ENCODE results near the gene DICER1.

The DICER1 gene

GRCh38 chr14:95121911-95122620 is 35.3 kb downstream of the DICER1 start:
- H3K4me3 ChIP-seq (ENCODE audit: low read depth, low read length): no peak overlapping the region
- TF ChIP-seq CTCF (IDR thresholded peaks at IDR 0.05; ENCODE audit: low read depth, low read length): no peak
- no peak for DNase-seq (ENCODE audit: low read depth, low spot score)
- in situ Hi-C loops (cut with HindIII; ENCODE audit: low sequenced_read_pairs): no loop called here

GRCh38 chr14:95119336-95119735 is 38.0 kb downstream of the DICER1 start:
- no peak overlapping the region for H3K4me3 ChIP-seq (ENCODE audit: low read depth, low read length)
- TF ChIP-seq CTCF (IDR thresholded peaks at IDR 0.05; ENCODE audit: low read depth, low read length): no peak
- in situ Hi-C loops (cut with HindIII; ENCODE audit: low sequenced_read_pairs): no loop called here
- DNase-seq (ENCODE audit: low read depth, low spot score): no peak

- no peak overlapping the region for H3K4me3 ChIP-seq (ENCODE audit: low read depth, low read length)
- in situ Hi-C loops (cut with HindIII; ENCODE audit: low sequenced_read_pairs): no loop called here
- DNase-seq (ENCODE audit: low read depth, low spot score): no peak
- TF ChIP-seq CTCF (IDR thresholded peaks at IDR 0.05; ENCODE audit: low read depth, low read length): no peak
Measured at GRCh38 chr14:95117937-95118721, 39.2 kb downstream of the DICER1 start.

- no peak for DNase-seq (ENCODE audit: low read depth, low spot score)
- no peak overlapping the region for H3K4me3 ChIP-seq (ENCODE audit: low read depth, low read length)
- TF ChIP-seq CTCF (IDR thresholded peaks at IDR 0.05; ENCODE audit: low read depth, low read length): no peak
- in situ Hi-C loops (cut with HindIII; ENCODE audit: low sequenced_read_pairs): no loop called here
Measured at GRCh38 chr14:95113476-95113875, 43.9 kb downstream of the DICER1 start.

- TF ChIP-seq CTCF (IDR thresholded peaks at IDR 0.05; ENCODE audit: low read depth, low read length): no peak
- no peak overlapping the region for H3K4me3 ChIP-seq (ENCODE audit: low read depth, low read length)
- DNase-seq (ENCODE audit: low read depth, low spot score): no peak
- in situ Hi-C loops (cut with HindIII; ENCODE audit: low sequenced_read_pairs): no loop called here
Measured at GRCh38 chr14:95111507-95112164, 45.7 kb downstream of the DICER1 start.

GRCh38 chr14:95110178-95110577 is 47.2 kb downstream of the DICER1 start:
- in situ Hi-C loops (cut with HindIII; ENCODE audit: low sequenced_read_pairs): no loop called here
- TF ChIP-seq CTCF (IDR thresholded peaks at IDR 0.05; ENCODE audit: low read depth, low read length): no peak
- no peak for DNase-seq (ENCODE audit: low read depth, low spot score)
- H3K4me3 ChIP-seq (ENCODE audit: low read depth, low read length): no peak overlapping the region

All from astrocyte of the spinal cord (primary cell).